ENCODE results near the gene STX18.

STX18 gene

DNA sequence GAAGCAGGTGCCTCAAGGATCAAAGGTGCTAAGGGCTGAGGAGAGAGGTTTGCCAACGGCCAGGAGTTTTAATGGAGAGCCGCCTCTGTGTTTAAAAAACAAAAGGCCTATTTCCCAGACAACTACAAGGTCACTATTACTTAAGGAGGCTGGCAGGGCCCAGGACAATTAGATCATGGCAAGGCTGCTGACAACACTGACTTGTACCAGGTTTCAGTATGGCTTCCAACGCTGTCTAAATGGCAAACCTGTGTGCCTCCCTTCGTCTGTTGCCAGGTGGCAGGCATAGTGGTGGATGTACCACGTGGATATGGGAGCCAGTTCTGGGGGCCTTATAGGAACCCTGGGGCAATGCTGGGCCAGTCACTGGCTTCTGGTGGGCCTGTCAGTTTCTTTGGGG lies 114.0 kb downstream of the STX18 start:
- no peak for DNase-seq (ENCODE audit: low spot score)
- TF ChIP-seq, protein P1, sequence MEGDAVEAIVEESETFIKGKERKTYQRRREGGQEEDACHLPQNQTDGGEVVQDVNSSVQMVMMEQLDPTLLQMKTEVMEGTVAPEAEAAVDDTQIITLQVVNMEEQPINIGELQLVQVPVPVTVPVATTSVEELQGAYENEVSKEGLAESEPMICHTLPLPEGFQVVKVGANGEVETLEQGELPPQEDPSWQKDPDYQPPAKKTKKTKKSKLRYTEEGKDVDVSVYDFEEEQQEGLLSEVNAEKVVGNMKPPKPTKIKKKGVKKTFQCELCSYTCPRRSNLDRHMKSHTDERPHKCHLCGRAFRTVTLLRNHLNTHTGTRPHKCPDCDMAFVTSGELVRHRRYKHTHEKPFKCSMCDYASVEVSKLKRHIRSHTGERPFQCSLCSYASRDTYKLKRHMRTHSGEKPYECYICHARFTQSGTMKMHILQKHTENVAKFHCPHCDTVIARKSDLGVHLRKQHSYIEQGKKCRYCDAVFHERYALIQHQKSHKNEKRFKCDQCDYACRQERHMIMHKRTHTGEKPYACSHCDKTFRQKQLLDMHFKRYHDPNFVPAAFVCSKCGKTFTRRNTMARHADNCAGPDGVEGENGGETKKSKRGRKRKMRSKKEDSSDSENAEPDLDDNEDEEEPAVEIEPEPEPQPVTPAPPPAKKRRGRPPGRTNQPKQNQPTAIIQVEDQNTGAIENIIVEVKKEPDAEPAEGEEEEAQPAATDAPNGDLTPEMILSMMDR (IDR thresholded peaks at IDR 0.05; ENCODE audit: extremely low read depth, missing control alignments) = no peak

GRCh38 chr4:4427121-4427870 lies 114.6 kb downstream of the STX18 start:
- TF ChIP-seq, protein P1 (IDR thresholded peaks at IDR 0.05; ENCODE audit: extremely low read depth, missing control alignments) = no peak
- DNase-seq (ENCODE audit: low spot score) = no peak

DNA sequence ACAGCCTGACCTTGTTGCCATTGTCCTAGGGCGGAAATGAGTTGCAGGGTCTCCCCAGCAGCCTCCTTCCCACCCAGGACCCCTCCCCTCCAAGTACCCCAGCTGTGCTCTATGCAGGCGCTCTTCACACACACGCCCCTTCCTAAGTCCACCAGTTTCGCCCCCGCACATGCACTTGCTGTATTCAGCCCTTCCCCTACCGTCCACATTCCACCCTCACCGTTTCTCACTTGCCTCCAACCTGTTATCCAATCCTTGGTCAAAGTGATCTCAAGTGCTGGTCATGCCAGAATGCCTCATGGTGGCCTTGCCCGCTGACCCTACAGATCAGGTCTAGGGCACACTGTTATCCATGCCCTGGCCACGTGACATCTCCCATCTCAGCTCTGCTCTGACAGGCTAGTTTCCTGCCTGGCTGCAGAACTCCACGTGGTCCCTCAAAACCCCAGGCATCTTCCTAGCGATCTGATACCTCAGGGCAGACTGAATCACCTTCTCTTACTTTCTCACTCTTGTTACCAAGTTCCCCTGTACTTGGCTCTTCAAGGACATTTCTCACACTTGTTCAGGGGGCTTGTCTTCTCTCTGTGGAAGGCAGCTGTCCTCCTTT lies 115.2 kb downstream of the STX18 start:
- TF ChIP-seq, protein P1 (IDR thresholded peaks at IDR 0.05; ENCODE audit: extremely low read depth, missing control alignments) = no peak
- DNase-seq (ENCODE audit: low spot score) = no peak

DNA sequence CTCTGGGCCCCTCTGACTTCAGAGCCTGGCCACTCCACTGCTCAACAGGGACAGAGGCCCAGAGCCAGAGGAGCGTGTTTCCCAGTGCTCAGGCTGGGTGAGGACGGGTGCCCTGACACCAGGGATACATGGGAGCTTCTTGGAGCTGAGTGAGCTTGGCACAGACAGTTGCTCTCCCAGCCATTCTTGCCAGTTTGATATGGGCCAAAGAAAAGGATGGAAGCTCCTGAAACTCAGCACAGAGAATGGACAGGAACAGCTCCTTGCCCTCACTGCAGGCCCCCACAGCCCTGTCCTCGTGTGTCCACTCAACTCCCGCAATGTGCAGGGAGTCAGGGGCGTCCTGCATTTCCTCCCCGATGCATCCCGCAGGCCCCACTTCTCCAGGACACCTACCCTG lies 116.2 kb downstream of the STX18 start:
- TF ChIP-seq, protein P1 (IDR thresholded peaks at IDR 0.05; ENCODE audit: extremely low read depth, missing control alignments) = no peak

DNA sequence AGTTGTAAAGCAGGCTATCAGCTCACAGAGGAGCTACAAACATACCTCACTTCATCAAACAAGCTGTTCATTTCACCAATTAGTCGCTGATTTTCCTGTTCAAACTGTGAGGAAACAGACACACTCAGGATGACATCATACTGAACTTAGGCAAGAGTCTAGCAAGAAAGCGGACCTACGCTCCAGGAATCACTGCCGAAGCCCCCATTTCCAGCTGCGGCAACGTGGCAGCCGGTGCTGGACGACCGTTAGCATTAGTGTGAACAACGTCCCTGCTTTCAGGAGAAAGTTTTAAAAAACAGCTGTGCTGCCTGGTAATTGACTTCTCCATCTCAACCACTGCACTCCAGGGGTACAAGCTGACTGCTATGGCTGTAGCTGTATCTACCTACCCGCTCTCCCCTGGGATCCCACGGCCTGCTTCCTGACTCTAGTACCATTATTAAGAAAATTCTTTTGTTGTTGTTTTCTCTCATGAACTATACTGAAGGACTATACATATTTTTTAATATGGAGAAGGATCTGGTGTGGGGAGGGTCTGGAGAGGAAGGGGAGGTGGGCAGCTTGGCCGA lies 116.6 kb downstream of the STX18 start:
- DNase-seq (ENCODE audit: low spot score) = no peak
- TF ChIP-seq, protein P1 (IDR thresholded peaks at IDR 0.05; ENCODE audit: extremely low read depth, missing control alignments) = no peak

More for the DNA sequence above, 116.2 kb downstream of the STX18 start:
- DNase-seq (ENCODE audit: low spot score) = no peak

DNA sequence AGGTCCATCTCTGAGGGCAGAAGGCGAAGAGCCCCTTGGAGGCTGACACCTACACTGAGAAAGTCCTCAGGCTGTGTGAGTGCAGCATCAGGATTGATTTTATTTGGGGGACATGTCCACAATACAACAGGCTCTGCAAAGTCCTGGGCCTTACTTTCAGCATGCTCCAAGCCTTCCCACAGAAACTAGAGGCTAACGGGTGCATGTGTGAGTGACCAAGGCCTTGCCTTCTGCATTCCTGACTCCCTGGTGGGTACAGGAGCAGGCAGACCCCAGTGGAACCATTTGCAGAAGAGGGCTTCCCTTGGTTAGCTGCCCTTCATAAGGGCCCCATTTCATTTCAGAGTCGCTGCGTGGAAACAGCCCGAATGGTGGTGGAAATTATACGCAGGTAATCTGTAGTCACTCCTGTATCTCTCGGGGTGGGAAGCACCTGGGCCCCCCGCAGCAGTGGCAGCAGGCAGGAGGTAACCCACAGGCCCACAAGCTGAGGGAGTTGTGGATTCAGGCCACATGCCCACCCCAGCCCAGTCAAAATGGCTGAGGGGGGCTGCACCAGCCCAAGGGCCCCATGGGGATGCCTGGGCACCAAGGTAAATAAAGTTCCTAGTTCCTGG lies 117.2 kb downstream of the STX18 start:
- no peak for DNase-seq (ENCODE audit: low spot score)
- TF ChIP-seq, protein P1 (IDR thresholded peaks at IDR 0.05; ENCODE audit: extremely low read depth, missing control alignments) = no peak
